Thoracic aorta (tissue), 2 donors: ENCODE measurements around the gene ACCS. TPM values are rescaled to one million over a fixed set of nuclear protein-coding genes. Genes with fewer than 3 reads are reported as not detected.

Experiments
- ATAC-seq: fragments of 150-250 bp; one replicate; pipeline ENCODE4 v1.8.0; 2017; ENCODE audit warnings: low read depth; ENCODE audit not compliant: insufficient number of reproducible peaks, low FRiP score
- DNase-seq: peaks from one replicate; pipeline ENCODE4 v3.0.0-alpha.2; 2020; ENCODE audit warnings: low spot score
- H3K27ac ChIP-seq, 2 donors: fragments of 200-600 bp; sonication (generic); 1 replicate in 1 of 2; 2 replicates in 1 of 2; pipeline ENCODE4 v1.5.1; 2016; ENCODE audit warnings: mild to moderate bottlenecking in 2 of 2, moderate library complexity in 2 of 2
- H3K27me3 ChIP-seq: fragments of 200-600 bp; sonication (generic); replicated peaks from 2 replicates; pipeline ENCODE4 v1.6.0; 2016; ENCODE audit warnings: mild to moderate bottlenecking; ENCODE audit not compliant: insufficient read depth
- H3K36me3 ChIP-seq: fragments of 200-600 bp; sonication (generic); one replicate; pipeline ENCODE4 v1.5.1; 2016
- H3K4me1 ChIP-seq, 2 donors: fragments of 200-600 bp; sonication (generic); 1 replicate in 1 of 2; 2 replicates in 1 of 2; pipeline versions ENCODE4 v1.5.1 to v1.6.0; 2016; ENCODE audit warnings: low read depth in 2 of 2, mild to moderate bottlenecking in 1 of 2; ENCODE audit not compliant: control insufficient read depth in 1 of 2
- H3K4me3 ChIP-seq: fragments of 200-600 bp; sonication (generic); 2 replicates; pipeline ENCODE4 v1.5.1; 2016; ENCODE audit warnings: mild to moderate bottlenecking
- H3K9me3 ChIP-seq: fragments of 200-600 bp; sonication (generic); 2 replicates; pipeline ENCODE4 v1.5.1; 2016
- CTCF ChIP-seq: fragments of 200-600 bp; sonication (generic); IDR thresholded peaks from one replicate; pipeline ENCODE4 v1.5.1; 2019; ENCODE audit warnings: antibody characterized with exemption
- total RNA-seq, 2 donors: library from RNA; depleted of rRNA; stranded (reverse); fragments of >200 nt; gene quantifications; one replicate each; pipeline versions ENCODE4 v1.1.0 to v1.2.3, GENCODE V29; 2016

The ACCS gene
- total RNA-seq, 2 donors from 2014 or later, result 32.3 to 32.6 TPM

DNA sequence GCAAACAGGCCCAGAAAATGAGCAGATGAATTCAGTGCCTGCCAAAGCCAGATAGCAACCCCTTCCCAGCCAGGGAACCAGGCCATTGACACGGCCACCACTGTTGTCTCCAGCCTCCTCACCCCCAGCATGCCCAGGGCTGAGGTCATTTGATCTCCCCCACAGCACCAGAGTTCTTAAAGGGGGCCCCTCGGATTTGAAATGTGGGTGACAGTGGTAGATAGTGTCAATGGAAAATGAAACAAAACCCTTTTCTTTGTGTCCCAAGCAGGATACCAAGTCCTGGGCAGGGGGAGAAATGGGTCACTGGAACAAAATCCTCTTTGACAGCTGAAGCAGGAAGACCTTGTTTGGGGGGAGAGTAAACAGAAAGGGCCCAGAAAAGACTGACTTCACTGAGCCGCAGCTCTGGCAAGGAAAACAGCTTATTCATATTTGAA, 32.6 kb upstream of the ACCS start:
- no peak for DNase-seq

DNA sequence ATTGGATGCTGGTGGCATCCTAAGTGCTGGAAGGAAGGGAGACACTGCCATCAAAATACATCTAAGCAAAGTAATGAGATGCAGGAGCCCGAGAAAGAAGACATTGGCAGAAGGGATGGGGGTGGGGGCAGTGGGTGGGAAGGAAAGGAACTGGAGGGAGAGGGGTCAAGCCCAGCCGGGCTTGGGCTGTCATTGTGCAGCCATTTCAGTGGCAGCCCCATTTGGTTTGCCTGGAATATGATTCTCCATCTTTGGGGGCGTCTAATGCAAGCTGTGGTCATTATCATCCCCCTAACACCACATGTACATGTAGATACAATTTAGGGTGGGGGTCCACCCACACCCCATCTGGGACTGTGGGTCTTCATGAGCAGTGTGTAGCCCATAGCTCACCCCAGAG, 32.2 kb upstream of the ACCS start:
- no peak for TF ChIP-seq CTCF
- peaks cover 30 to 57% of the 10 kb centered on the region in 2 donors for H3K4me1 ChIP-seq
- H3K36me3 ChIP-seq, result no peaks in the 10 kb centered on the region
- H3K9me3 ChIP-seq, result no peaks in the 10 kb centered on the region
- H3K27ac ChIP-seq, result peak overlapping the region; percentile 89 to 93
- no peaks in the 10 kb centered on the region for H3K27me3 ChIP-seq
- DNase-seq (no peak), ATAC-seq (no peak)
- H3K4me3 ChIP-seq, result no peak overlapping the region

More for the DNA sequence above, 32.6 kb upstream of the ACCS start:
- Histone ChIP-seq H3K36me3 (no peaks in the 10 kb centered on the region), H3K4me1 (peaks cover 30 to 61% of the 10 kb centered on the region in 2 donors), H3K27me3 (no peaks in the 10 kb centered on the region), H3K9me3 (no peaks in the 10 kb centered on the region), H3K4me3 (no peak overlapping the region), H3K27ac (peak overlapping the region; percentile 89 to 93)
- ATAC-seq, result no peak
- no peak for TF ChIP-seq CTCF

GRCh38 chr11:44034639-44035038, 31.4 kb upstream of the ACCS start:
- no peak overlapping the region for H3K4me3 ChIP-seq
- H3K9me3 ChIP-seq, result no peaks in the 10 kb centered on the region
- no peaks in the 10 kb centered on the region for H3K27me3 ChIP-seq
- peak overlapping the region; percentile 35 to 59 for H3K27ac ChIP-seq
- peaks cover 24 to 49% of the 10 kb centered on the region in 2 donors for H3K4me1 ChIP-seq
- DNase-seq (no peak), ATAC-seq (no peak)
- no peaks in the 10 kb centered on the region for H3K36me3 ChIP-seq
- no peak for TF ChIP-seq CTCF

DNA sequence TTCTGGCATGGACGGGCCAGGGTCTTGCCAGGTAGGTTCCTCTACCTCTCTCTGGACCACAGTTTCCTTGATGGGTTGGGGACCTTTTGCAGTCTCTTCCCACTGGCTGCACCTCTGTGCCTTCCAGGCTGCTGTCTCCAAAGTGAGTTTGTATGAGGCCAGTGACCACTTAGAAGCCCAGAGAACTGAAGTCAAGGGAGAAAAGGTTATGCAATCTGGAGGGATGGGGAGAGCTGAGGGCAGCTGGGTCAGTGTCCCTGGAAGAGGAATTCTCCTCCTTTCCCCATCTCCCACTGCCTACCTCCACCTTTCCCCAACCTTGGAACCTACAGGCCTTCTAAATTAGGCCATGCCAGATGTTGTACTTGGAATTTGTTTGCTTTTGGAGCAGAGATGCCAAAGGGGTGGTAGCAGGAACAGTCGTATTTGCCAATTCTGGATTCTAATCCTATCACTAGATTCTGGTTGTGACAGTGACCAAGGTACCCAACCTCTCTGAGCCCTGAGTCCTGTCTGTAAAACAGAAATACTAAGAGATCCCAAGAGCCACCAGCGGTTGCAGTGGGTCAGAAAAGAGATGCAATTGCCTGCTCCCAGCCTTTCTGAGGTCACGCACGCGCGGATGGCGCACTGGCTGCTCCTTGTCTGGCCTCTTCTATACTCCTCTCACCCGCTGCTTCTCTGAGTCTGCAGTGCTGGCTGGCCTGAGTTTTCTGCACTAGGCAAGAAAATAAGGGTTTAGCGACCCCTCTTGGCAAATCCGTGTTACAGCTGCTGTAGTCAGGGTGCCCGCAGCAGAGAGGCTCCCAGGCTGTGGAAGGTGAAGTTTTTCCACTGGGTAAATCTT, 29.0 kb upstream of the ACCS start:
- DNase-seq (peak; percentile 66), ATAC-seq (peak; percentile 78)
- H3K27me3 ChIP-seq, result no peaks in the 10 kb centered on the region
- no peaks in the 10 kb centered on the region for H3K9me3 ChIP-seq
- peak; percentile 86 for TF ChIP-seq CTCF
- H3K36me3 ChIP-seq, result no peaks in the 10 kb centered on the region
- H3K4me1 ChIP-seq, result peaks cover 11 to 30% of the 10 kb centered on the region in 2 donors
- peak overlapping the region; percentile 59 to 75 for H3K27ac ChIP-seq
- no peak overlapping the region for H3K4me3 ChIP-seq

- peak; percentile 13 for TF ChIP-seq CTCF
- Histone ChIP-seq H3K27me3 (no peaks in the 10 kb centered on the region), H3K9me3 (no peaks in the 10 kb centered on the region), H3K4me3 (no peak overlapping the region), H3K4me1 (peaks cover 5 to 24% of the 10 kb centered on the region in 2 donors), H3K27ac (no peak overlapping the region), H3K36me3 (no peaks in the 10 kb centered on the region)
- no peak for ATAC-seq
- no peak for DNase-seq
Measured at GRCh38 chr11:44037658-44037998, 28.4 kb upstream of the ACCS start.
